ENCODE data around the gene CARM1. TPM values are rescaled to one million over a fixed set of nuclear protein-coding genes. Genes with fewer than 3 reads are reported as not detected.

CARM1 gene
- polyA plus RNA-seq, 1 donor from 2014 or later: 22.3 TPM

GRCh38 chr19:10923260-10924112, 52.1 kb downstream of the CARM1 start:
- H3K27me3 ChIP-seq (ENCODE audit: insufficient read depth, low read depth, low read length): no peaks in the 10 kb centered on the region
- no peak overlapping the region for H3K27ac ChIP-seq (ENCODE audit: low read length)
- no peak overlapping the region for H3K4me3 ChIP-seq (ENCODE audit: low read length)
- no peaks in the 10 kb centered on the region for H3K9me3 ChIP-seq (ENCODE audit: low read length)
- no peak overlapping the region for H2AFZ ChIP-seq (ENCODE audit: low read depth, low read length)
- H3K9me2 ChIP-seq (ENCODE audit: insufficient read depth, low read length): no peaks in the 10 kb centered on the region
- peaks cover 7% of the 10 kb centered on the region for H3K79me2 ChIP-seq (replicated peaks; ENCODE audit: insufficient read depth, low read length)
- TF ChIP-seq, protein P1, sequence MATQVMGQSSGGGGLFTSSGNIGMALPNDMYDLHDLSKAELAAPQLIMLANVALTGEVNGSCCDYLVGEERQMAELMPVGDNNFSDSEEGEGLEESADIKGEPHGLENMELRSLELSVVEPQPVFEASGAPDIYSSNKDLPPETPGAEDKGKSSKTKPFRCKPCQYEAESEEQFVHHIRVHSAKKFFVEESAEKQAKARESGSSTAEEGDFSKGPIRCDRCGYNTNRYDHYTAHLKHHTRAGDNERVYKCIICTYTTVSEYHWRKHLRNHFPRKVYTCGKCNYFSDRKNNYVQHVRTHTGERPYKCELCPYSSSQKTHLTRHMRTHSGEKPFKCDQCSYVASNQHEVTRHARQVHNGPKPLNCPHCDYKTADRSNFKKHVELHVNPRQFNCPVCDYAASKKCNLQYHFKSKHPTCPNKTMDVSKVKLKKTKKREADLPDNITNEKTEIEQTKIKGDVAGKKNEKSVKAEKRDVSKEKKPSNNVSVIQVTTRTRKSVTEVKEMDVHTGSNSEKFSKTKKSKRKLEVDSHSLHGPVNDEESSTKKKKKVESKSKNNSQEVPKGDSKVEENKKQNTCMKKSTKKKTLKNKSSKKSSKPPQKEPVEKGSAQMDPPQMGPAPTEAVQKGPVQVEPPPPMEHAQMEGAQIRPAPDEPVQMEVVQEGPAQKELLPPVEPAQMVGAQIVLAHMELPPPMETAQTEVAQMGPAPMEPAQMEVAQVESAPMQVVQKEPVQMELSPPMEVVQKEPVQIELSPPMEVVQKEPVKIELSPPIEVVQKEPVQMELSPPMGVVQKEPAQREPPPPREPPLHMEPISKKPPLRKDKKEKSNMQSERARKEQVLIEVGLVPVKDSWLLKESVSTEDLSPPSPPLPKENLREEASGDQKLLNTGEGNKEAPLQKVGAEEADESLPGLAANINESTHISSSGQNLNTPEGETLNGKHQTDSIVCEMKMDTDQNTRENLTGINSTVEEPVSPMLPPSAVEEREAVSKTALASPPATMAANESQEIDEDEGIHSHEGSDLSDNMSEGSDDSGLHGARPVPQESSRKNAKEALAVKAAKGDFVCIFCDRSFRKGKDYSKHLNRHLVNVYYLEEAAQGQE (IDR thresholded peaks at IDR 0.05; ENCODE audit: borderline replicate concordance): no peak
- TF ChIP-seq POLR2AphosphoS5 (IDR thresholded peaks at IDR 0.05) (no peak), EZH2 (IDR thresholded peaks at IDR 0.05; ENCODE audit: borderline replicate concordance, insufficient read depth, low read length, poor library complexity, severe bottlenecking) (no peak), EP300 (conservative IDR thresholded peaks at IDR 0.05; ENCODE audit: poor library complexity, severe bottlenecking) (no peak), RAD21 (conservative IDR thresholded peaks at IDR 0.05) (no peak), TAF1 (IDR thresholded peaks at IDR 0.05; ENCODE audit: low read depth) (no peak), MXI1 (conservative IDR thresholded peaks at IDR 0.05; ENCODE audit: poor library complexity, severe bottlenecking) (no peak), SMC3 (conservative IDR thresholded peaks at IDR 0.05; ENCODE audit: poor library complexity) (no peak)
- TF ChIP-seq, protein P2, sequence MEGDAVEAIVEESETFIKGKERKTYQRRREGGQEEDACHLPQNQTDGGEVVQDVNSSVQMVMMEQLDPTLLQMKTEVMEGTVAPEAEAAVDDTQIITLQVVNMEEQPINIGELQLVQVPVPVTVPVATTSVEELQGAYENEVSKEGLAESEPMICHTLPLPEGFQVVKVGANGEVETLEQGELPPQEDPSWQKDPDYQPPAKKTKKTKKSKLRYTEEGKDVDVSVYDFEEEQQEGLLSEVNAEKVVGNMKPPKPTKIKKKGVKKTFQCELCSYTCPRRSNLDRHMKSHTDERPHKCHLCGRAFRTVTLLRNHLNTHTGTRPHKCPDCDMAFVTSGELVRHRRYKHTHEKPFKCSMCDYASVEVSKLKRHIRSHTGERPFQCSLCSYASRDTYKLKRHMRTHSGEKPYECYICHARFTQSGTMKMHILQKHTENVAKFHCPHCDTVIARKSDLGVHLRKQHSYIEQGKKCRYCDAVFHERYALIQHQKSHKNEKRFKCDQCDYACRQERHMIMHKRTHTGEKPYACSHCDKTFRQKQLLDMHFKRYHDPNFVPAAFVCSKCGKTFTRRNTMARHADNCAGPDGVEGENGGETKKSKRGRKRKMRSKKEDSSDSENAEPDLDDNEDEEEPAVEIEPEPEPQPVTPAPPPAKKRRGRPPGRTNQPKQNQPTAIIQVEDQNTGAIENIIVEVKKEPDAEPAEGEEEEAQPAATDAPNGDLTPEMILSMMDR (IDR thresholded peaks at IDR 0.05; ENCODE audit: poor library complexity, severe bottlenecking): no peak
- H3F3A ChIP-seq (ENCODE audit: insufficient read depth, low read length, poor library complexity, severe bottlenecking): no peaks in the 10 kb centered on the region
- no peaks in the 10 kb centered on the region for H4K20me1 ChIP-seq (ENCODE audit: insufficient read depth)
- H3K4me2 ChIP-seq (ENCODE audit: low read length): no peak overlapping the region
- H3K9ac ChIP-seq (ENCODE audit: low read length): no peak overlapping the region
- H3K36me3 ChIP-seq (ENCODE audit: insufficient read depth, low read length): no peaks in the 10 kb centered on the region

DNA sequence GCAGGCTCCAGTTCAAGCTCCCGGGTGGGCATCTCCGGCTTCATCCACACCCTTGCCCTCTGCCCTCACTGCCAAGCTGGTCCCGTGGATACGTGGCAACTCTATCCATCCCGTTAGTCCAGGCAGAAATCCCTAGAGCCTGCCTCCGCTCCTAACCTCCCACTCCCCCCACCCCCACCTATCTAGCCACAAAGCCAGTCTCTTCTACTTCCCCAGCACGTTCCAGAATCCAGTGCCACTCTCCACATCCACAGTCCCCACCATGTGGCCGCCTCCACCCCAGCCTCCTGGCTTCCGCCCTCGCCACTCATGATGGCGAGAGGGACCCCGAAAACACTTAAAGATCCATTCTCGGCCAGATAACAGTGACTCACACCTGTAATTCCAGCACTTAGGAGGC, 53.2 kb downstream of the CARM1 start:
- Histone ChIP-seq H3K4me3 (ENCODE audit: low read length) (no peak overlapping the region), H3K36me3 (ENCODE audit: insufficient read depth, low read length) (no peaks in the 10 kb centered on the region), H3K27ac (ENCODE audit: low read length) (no peak overlapping the region), H3K79me2 (replicated peaks; ENCODE audit: insufficient read depth, low read length) (peaks cover 12% of the 10 kb centered on the region), H4K20me1 (ENCODE audit: insufficient read depth) (no peaks in the 10 kb centered on the region), H3K9ac (ENCODE audit: low read length) (no peak overlapping the region), H3F3A (ENCODE audit: insufficient read depth, low read length, poor library complexity, severe bottlenecking) (no peaks in the 10 kb centered on the region), H3K27me3 (ENCODE audit: insufficient read depth, low read depth, low read length) (no peaks in the 10 kb centered on the region), H3K4me2 (ENCODE audit: low read length) (no peak overlapping the region), H3K9me3 (ENCODE audit: low read length) (no peaks in the 10 kb centered on the region), H3K9me2 (ENCODE audit: insufficient read depth, low read length) (no peaks in the 10 kb centered on the region), H2AFZ (ENCODE audit: low read depth, low read length) (no peak overlapping the region)
- TF ChIP-seq TAF1 (IDR thresholded peaks at IDR 0.05; ENCODE audit: low read depth) (no peak), EZH2 (IDR thresholded peaks at IDR 0.05; ENCODE audit: borderline replicate concordance, insufficient read depth, low read length, poor library complexity, severe bottlenecking) (no peak), RAD21 (conservative IDR thresholded peaks at IDR 0.05) (no peak), MXI1 (conservative IDR thresholded peaks at IDR 0.05; ENCODE audit: poor library complexity, severe bottlenecking) (no peak), POLR2AphosphoS5 (IDR thresholded peaks at IDR 0.05) (no peak), SMC3 (conservative IDR thresholded peaks at IDR 0.05; ENCODE audit: poor library complexity) (no peak), EP300 (conservative IDR thresholded peaks at IDR 0.05; ENCODE audit: poor library complexity, severe bottlenecking) (no peak)
- TF ChIP-seq, protein P2 (IDR thresholded peaks at IDR 0.05; ENCODE audit: poor library complexity, severe bottlenecking): no peak
- TF ChIP-seq, protein P1 (IDR thresholded peaks at IDR 0.05; ENCODE audit: borderline replicate concordance): no peak

All from neural cell (in vitro differentiated cells).